Muscle layer of duodenum (tissue), 2 donors: ENCODE measurements around the gene CRB2.

Experiments
- H3K27ac ChIP-seq: one replicate; pipeline ENCODE4 v1.7.0; 2013; ENCODE audit warnings: mild to moderate bottlenecking, low read length
- H3K27me3 ChIP-seq: one replicate; pipeline ENCODE4 v1.7.0; 2013; ENCODE audit warnings: low read depth, mild to moderate bottlenecking, control low read depth, low read length
- H3K36me3 ChIP-seq, 2 donors: one replicate each; pipeline ENCODE4 v1.7.0; 2013; ENCODE audit warnings: low read length in 2 of 2, control low read depth in 1 of 2, mild to moderate bottlenecking in 1 of 2; ENCODE audit not compliant: insufficient read depth in 2 of 2, control insufficient read depth in 1 of 2
- H3K4me1 ChIP-seq, 2 donors: one replicate each; pipeline ENCODE4 v1.7.0; 2013; ENCODE audit warnings: low read length in 2 of 2, mild to moderate bottlenecking in 2 of 2, control low read depth in 1 of 2, moderate library complexity in 1 of 2; ENCODE audit not compliant: insufficient read depth in 2 of 2, control insufficient read depth in 1 of 2
- H3K4me3 ChIP-seq, 2 donors: one replicate each; pipeline ENCODE4 v1.7.0; 2013; ENCODE audit warnings: low read length in 2 of 2, low read depth in 1 of 2, mild to moderate bottlenecking in 1 of 2
- H3K9me3 ChIP-seq, 2 donors: one replicate each; pipeline ENCODE4 v1.7.0; 2013; ENCODE audit warnings: low read length in 2 of 2, control low read depth in 1 of 2, mild to moderate bottlenecking in 1 of 2; ENCODE audit not compliant: control insufficient read depth in 1 of 2
- donor health status: healthy.

Gene CRB2

GRCh38 chr9:123402981-123403509 is 47.0 kb downstream of the CRB2 start:
- Histone ChIP-seq H3K36me3 (peaks cover 8 to 11% of the 10 kb centered on the region in 2 donors), H3K4me1 (no peaks in the 10 kb centered on the region), H3K9me3 (no peaks in the 10 kb centered on the region), H3K27me3 (no peaks in the 10 kb centered on the region), H3K27ac (no peak overlapping the region), H3K4me3 (no peak overlapping the region)

DNA sequence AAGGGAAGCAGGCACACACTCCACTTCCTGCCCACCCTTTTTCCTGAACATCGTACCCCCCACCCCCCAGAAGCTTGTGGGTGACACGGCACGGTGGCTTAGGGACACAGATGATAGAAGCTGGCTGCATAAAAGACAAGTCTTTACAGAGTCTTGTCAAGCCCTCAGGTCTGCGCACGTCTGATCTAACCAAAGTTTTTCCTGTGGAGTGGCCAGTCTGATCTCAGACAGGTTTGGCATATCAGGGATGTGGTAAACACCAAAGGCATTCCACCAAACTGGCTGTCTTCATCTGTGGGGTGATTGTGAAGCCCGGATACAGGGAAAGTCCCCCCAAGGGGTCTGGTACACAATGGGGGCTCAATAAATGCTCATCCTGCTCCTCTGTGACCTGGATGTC is 50.0 kb downstream of the CRB2 start:
- H3K36me3 ChIP-seq: peaks cover 8% of the 10 kb centered on the region in 2 donors
- H3K4me3 ChIP-seq: no peak overlapping the region
- H3K9me3 ChIP-seq: no peaks in the 10 kb centered on the region
- no peaks in the 10 kb centered on the region for H3K4me1 ChIP-seq
- no peaks in the 10 kb centered on the region for H3K27me3 ChIP-seq
- no peak overlapping the region for H3K27ac ChIP-seq

- H3K36me3 ChIP-seq: peaks cover 8 to 11% of the 10 kb centered on the region in 2 donors
- no peaks in the 10 kb centered on the region for H3K4me1 ChIP-seq
- H3K4me3 ChIP-seq: no peak overlapping the region
- H3K27ac ChIP-seq: no peak overlapping the region
- no peaks in the 10 kb centered on the region for H3K27me3 ChIP-seq
- H3K9me3 ChIP-seq: no peaks in the 10 kb centered on the region
Observed at GRCh38 chr9:123406691-123407216, 50.8 kb downstream of the CRB2 start.

DNA sequence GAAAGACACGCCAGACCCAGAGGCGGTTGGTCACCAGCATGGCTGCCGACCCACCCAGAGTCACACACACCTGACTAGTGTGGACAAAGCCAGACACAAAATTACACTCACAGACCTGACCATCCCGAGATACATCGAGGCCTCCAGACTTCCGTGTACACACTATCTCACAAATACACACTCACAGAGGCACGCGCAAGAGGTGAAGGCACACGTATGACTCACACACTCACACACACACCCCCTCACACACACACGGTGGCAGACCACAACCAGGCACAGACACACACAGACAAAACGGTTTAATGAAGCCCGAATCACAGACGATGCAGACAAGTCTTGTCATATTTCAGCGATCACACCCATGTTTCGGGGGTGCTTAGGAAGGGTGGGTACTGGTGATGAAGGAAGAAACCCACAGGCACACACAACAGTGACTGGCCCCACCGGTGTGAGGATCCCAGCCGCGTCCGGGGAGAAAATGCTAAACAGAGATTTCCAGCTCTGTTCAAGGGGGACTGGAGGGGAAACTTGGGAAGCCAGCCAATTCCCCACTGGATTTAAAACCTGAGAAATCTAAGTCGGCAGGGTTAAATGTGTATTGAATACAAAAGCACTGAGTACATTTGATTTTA is 51.3 kb downstream of the CRB2 start:
- H3K4me3 ChIP-seq: no peak overlapping the region
- peaks cover 8 to 13% of the 10 kb centered on the region in 2 donors for H3K36me3 ChIP-seq
- H3K27ac ChIP-seq: no peak overlapping the region
- no peaks in the 10 kb centered on the region for H3K27me3 ChIP-seq
- no peaks in the 10 kb centered on the region for H3K4me1 ChIP-seq
- H3K9me3 ChIP-seq: no peaks in the 10 kb centered on the region

GRCh38 chr9:123408313-123409262 is 52.6 kb downstream of the CRB2 start:
- Histone ChIP-seq H3K36me3 (peaks cover under 1 to 7% of the 10 kb centered on the region in 2 donors), H3K4me1 (no peaks in the 10 kb centered on the region), H3K9me3 (no peaks in the 10 kb centered on the region), H3K27me3 (no peaks in the 10 kb centered on the region), H3K27ac (no peak overlapping the region), H3K4me3 (no peak overlapping the region)

DNA sequence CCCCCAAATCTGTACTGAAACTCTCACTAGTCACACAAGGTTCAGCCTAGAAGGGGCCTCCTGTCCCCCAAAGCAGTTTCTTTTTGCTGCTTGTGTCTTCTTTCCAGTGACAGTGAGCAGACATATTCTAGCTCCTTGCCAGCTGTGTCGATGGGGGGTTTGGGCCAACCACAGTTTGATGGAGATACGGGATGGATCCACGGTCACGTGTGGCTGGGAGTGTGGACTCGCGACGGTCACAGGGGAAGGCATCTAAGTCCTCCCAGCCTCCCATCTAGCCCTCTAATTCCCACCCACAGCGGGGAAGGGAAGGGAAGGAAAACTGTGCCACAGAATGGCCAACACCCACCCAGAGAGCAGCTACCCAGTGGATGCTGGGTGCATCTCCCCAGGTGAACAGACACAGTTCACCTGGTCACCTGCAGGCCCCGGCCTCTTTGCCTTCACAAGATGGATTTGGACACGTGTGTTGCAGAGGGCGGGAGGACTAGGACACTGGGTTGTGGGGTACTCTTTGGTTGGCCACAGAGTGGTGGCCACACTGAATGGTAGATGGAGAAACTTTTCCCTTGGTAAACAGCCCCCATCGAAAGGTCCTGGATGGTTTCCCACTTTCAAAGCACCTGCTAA is 54.4 kb downstream of the CRB2 start:
- H3K27ac ChIP-seq: no peak overlapping the region
- no peaks in the 10 kb centered on the region for H3K27me3 ChIP-seq
- no peaks in the 10 kb centered on the region for H3K4me1 ChIP-seq
- H3K36me3 ChIP-seq: peaks cover 0 to 7% of the 10 kb centered on the region in 2 donors
- H3K4me3 ChIP-seq: no peak overlapping the region
- no peaks in the 10 kb centered on the region for H3K9me3 ChIP-seq

DNA sequence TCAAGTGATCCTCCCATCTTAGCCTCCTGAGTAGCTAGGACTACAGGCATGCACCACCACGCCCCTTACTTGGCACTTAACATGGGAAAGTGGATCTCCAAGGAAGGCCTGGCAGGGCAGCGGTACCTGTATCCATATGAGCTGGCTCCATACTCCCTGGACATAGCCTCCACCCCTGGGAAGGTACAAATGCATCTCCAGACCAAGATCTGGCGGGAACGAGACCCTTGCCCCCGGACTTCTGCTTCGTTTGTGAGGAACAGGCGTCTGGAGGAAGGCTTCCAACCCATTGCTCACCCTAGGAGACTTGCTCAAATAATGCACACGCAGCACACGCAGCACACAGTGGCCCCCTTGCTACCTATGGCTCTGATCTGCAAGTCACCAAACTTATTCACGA is 55.2 kb downstream of the CRB2 start:
- Histone ChIP-seq H3K27me3 (no peaks in the 10 kb centered on the region), H3K4me3 (no peak overlapping the region), H3K27ac (no peak overlapping the region), H3K9me3 (no peaks in the 10 kb centered on the region), H3K4me1 (no peaks in the 10 kb centered on the region), H3K36me3 (peaks cover 0 to 10% of the 10 kb centered on the region in 2 donors)

GRCh38 chr9:123411636-123412035 is 55.6 kb downstream of the CRB2 start:
- Histone ChIP-seq H3K27ac (no peak overlapping the region), H3K27me3 (no peaks in the 10 kb centered on the region), H3K4me1 (no peaks in the 10 kb centered on the region), H3K36me3 (peaks cover 0 to 11% of the 10 kb centered on the region in 2 donors), H3K9me3 (no peaks in the 10 kb centered on the region), H3K4me3 (no peak overlapping the region)

- no peak overlapping the region for H3K27ac ChIP-seq
- H3K4me1 ChIP-seq: no peaks in the 10 kb centered on the region
- H3K9me3 ChIP-seq: no peaks in the 10 kb centered on the region
- H3K27me3 ChIP-seq: no peaks in the 10 kb centered on the region
- peaks cover 0 to 11% of the 10 kb centered on the region in 2 donors for H3K36me3 ChIP-seq
- H3K4me3 ChIP-seq: no peak overlapping the region
Observed at GRCh38 chr9:123412171-123412820, 56.3 kb downstream of the CRB2 start.

DNA sequence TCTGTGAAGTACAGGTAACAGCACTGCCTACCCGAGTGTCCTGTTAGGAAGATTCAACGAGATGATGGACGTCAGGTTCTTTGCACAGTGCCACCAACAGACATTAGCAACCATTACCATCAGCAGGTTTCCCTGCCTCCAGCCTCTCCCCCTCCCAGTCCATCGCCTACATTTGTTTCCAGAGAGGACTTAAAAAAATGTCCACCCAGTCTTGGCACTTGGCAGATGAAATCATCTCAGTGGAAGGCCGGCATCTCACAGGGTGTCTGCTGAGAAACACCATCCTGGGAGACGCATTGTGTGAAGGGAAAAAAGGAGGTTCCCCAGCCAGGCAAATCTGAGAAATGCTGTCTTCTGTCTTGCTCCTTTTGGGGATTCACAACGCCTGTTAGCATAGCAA is 58.2 kb downstream of the CRB2 start:
- H3K9me3 ChIP-seq: no peaks in the 10 kb centered on the region
- no peaks in the 10 kb centered on the region for H3K27me3 ChIP-seq
- peaks cover 0 to 16% of the 10 kb centered on the region in 2 donors for H3K36me3 ChIP-seq
- no peaks in the 10 kb centered on the region for H3K4me1 ChIP-seq
- H3K4me3 ChIP-seq: no peak overlapping the region
- no peak overlapping the region for H3K27ac ChIP-seq
